Eye (tissue), 1 donor: Measurements from ENCODE around the gene MANF.
"Not testable (repeated sequence)": the region's sequence is repeated elsewhere in the genome, so short reads cannot be mapped to it uniquely, and the experiment has no call there.

ENCODE experiments used
- DNase-seq: peaks from one replicate; pipeline ENCODE4 v3.0.0-alpha.2; 2015

MANF gene

DNA sequence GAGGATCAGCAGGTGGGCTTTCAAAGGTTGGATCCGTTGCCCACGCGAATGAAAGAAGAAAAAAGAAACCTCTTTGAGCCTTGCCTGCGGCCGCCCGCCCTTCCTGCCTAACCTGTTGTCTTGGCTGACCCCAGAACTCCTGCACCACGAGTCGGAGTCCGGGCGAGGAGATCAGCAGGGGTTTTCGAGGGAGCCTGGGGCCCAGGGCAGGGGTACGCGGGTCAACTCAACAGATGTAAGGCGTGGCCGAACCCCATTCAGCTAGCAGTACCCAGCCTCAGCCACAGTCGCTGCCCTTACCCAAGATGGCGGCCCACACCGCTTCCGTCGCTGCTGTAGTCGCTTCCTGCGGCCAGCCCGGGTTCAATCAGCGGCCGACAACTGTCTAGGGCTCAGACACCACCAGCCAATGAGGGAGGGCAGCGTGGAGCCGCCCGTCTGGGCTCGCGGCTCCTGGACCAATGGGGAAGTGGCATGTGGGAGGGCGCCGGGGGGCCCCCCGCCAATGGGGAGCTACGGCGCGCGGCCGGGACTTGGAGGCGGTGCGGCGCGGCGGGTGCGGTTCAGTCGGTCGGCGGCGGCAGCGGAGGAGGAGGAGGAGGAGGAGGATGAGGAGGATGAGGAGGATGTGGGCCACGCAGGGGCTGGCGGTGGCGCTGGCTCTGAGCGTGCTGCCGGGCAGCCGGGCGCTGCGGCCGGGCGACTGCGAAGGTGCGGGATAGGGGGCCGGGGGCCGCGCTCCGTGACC is at the start of gene MANF:
Gene MANF, plus strand, starts transcription at position 566 of the 748 bp plus-strand sequence. Its CDS starts 52 bp downstream, at position 618.
- DNase-seq = peak; percentile 99

DNA sequence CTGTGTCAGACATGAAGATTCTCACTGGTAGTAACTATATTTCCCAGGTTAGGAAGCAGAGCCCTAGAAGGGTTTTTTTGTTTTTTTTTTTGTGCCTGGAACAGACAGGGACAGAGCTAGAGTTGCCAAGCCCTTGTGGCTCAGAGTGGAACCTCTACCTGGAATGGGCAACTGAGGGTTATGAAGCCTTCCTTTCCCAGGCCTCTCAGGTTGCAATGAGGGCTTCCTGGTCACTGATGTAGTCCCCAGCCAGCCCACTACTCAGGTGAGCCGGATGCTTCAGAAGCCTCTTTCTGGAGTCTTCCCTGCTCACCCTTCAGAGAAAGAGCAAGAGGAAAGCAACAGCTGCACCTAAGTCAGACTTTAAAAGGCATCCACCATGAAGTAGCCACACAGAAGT is 48.8 kb upstream of the MANF start:
- no peak for DNase-seq

DNA sequence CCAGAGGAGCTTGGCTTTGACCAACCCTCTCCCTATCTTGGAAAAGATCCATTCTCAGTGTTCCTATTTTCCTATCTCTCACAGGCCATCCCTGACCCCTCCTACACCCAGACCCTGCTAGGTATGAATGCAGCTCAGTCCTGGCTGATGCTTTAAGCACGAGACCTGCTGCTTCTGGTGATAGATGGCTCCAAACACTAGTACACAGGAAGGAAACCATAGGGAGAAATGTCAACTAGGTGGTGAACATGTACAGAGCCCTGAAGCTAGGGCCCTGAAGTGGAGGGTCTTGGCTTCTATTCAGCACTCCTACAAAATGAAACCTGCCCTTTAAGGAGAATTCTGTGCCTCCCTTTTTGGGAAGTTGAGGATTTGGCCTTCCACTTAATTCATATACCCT is 47.4 kb upstream of the MANF start:
- DNase-seq = no peak

DNA sequence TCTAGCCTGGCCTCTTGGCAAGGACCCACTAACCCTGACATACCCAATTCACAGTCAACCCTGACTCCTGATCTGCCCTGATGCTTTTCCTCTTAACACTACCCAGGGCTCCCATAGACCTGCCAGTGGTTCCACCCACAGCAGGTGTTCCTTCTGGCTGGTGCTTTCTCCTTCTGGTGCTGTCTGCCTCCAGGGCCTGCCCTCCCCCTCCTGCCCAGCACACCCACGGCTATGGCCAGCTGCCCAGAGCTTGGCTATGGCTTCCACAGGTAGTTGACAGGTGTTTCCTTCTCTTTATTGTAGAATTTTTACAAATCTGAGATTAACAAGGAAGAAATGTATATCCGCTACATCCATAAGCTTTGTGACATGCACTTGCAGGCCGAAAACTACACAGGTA is 46.5 kb upstream of the MANF start:
- DNase-seq = no peak

DNA sequence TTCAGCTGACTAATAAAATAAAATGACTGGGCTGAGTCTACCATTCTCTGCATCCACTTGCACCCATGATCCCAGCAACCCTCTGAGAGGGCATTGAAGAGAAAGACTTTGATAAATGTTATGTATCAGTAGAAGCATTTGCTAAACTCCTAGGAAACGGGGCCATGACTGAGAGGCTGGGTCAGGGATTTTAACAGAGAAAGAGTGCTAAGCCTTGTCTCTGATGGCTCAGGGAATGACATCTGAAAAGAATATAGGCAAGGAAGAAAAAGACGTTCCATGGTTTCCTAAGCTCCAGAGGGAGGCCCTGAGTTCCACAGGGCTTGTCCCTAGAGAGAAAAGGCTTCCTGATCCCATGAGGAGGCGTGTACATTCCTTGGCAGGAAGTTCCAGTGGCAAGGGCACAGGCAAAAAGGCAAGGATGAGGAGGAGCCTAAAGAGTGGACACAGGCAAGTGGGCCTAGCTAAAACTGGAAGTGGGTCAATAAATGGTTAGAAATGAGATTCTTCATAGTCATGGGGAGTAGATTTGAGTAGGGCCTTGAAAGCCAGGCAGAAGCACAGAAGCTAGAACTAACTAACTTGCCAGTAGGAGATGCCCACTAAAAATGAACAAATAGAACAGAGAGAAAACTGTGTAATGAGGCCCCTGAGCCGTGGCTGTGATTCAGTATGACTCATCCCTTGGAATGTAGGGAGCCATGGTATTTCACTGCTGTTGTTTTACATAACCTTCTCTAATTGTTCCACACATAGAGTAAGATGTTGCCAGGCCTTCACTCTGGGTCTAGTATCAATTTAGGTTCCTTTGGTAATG is 44.9 kb upstream of the MANF start:
- peak; percentile 28 for DNase-seq

DNA sequence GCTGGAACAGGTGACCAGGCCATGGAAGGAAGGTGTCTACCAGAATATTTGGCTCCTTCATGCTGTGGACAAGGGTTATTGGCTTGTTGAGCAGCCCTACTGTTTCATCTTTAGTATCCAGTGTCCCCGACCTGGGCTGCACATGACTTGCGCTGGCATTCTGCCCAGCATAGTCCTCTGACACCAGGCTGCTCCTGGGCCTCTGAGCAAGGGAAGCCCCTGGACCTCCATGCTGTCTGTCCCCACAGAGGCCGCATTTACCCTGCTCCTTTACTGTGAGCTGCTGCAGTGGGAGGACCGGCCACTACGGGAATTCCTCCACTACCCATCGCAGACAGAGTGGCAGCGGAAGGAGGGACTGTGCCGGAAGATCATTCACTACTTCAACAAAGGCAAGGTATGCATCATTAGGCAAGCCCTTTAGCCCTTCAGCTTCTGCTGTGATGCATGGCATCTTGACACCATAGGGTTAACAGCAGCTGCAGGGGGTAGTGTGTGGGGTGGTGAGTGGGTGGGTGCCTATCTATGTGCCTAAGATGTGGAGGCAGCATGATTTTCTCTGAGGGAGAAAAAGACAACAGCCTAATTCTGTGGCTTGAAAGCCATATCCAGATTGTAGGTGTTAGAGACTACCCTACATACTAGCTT is 44.0 kb upstream of the MANF start:
- DNase-seq = no peak

DNA sequence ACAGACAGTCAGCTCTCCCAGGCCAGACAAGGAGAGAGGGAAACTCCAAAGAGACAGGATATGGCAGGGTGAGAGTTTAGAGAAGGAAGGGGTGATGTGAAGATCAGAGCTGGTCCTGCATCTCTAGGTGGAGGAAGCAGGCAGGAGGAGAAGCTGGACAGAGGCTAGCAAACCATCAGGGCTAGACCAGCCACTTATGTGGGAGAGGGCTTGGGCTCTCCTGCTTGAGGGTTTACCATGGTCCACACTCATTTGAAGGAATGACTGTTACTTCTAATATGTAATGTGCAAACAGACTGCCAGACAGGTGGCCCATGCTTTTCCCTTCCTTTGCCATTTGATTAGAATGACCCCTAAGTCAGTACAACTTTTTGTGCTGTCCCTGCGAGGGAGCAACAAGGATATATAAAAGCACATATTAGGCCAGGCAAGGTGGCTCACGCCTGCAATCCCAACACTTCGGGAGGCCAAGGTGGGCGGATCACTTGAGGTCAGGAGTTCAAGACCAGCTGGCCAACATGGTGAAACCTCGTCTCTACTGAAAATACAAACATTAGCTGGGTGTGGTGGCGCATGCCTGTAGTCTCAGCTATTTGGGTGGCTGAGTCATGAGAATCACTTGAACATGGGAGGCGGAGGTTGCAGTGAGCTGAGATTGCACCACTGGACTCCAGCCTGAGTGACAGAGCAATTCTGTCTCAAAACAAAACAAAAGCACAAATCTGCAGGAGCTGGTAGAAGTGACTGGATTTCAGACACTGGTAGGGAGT is 41.0 kb upstream of the MANF start:
- no peak for DNase-seq

DNA sequence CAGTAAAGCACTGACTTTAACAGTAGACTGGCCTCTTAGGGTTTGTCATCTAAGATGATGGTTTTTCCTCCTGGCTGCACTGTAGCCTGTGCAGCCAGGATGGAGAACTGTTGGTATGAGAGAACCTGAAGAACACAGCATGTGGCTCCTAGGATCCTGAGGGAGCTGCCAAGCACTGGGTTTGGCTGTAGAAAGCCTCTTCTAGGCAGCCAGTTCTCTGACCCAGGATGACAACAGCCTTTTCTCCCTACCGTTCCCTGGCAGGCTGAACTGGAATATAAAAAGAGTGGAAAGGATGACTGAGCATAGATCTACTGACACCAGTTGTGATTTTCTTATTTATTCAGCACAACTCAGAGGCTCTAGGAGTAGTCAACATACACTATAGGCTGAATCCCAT is 34.3 kb upstream of the MANF start:
- no peak for DNase-seq

DNA sequence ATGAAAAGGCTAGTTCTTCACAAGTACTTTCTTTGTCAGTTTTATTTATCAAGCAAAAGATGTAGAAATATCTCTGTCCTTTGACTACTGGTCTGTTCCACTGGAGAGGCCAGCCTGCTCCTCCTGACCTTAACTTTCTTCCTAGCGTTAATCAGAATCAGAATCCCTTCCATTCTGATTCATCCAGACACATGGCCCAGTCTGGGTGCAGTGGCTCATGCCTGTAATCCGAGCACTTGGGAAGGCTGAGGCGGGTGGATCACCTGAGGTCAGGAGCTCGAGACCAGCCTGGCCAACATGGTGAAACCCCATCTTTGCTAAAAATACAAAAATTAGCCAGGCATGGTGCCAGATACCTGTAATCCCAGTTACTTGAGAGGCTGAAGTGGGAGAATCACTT is 32.0 kb upstream of the MANF start:
- no peak for DNase-seq

DNA sequence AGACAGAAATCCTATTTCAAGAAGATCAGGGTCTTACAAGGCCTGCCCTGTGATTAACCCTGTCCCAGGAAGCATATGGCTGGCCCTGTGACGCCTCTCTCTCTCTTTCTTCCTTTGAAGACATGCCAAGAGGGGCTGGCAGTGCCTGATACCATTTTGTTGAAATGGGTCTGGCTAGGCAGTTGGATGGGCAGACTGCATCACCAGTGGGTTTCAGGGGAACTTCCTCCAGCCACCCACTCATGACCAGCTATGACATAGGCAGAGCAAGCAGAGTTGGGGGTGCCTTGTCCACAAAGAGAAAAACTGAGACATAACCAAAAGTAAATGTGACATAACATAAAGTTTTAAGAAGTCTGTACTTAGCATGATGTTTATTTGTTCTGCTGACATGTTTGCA is 31.4 kb upstream of the MANF start:
- no peak for DNase-seq

DNA sequence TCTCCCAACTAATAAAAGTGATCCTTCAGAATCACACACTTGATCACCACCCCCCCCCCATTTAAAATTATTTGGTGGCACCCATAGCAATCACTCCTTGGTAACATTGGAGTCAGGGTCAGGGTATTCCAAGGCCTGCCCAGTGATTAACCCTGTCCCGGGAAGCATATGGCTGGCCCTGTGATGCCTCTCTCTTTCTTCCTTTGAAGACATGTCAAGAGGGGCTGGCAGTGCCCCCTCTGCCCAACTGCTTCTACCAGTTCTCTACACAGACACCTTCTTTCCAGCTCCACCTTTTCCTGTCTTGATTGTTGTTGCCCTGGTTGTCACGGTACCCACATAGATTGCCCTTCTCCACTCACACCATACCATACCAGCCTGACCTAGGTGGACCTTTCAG is 30.9 kb upstream of the MANF start:
- DNase-seq = no peak

DNA sequence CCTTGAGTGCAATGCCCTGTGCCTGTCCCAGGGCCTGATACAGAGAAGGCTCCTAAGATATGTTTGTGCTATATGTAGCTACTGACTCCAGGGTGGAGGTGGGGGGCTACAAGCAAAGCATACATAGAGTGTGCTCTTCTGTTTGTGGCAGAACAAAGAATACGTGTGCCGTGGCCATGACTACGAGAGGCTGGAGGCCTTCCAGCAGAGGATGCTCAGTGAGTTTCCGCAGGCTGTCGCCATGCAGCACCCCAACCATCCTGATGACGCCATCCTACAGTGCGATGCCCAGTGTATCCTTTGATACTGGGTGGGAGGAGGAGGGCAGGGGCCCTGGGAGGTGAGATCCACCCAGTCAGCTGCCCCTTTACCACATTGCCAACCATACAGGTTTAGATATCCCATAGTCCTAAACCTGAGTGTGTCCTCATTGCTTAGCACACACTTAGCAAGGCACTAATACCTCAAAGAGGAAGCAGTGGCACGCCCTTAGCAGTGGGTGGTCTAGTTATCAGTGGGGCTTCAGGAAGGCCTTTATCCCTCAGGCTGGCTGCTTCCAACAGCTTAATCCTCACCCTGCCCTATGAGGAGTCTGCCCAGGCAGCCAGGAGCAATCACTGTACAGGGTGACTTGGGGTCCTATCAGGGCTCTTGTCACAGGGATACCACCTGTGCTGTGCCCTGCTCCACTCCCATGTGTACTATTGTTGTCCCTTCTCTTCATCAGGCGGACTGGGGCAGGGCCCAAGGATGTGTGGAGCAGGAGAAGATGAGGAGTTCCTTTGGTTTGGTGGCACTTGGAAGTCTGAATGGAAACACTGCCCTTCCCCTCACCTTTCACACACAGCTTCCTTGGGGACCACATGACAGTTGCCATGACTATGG is 30.1 kb upstream of the MANF start:
- no peak for DNase-seq

DNA sequence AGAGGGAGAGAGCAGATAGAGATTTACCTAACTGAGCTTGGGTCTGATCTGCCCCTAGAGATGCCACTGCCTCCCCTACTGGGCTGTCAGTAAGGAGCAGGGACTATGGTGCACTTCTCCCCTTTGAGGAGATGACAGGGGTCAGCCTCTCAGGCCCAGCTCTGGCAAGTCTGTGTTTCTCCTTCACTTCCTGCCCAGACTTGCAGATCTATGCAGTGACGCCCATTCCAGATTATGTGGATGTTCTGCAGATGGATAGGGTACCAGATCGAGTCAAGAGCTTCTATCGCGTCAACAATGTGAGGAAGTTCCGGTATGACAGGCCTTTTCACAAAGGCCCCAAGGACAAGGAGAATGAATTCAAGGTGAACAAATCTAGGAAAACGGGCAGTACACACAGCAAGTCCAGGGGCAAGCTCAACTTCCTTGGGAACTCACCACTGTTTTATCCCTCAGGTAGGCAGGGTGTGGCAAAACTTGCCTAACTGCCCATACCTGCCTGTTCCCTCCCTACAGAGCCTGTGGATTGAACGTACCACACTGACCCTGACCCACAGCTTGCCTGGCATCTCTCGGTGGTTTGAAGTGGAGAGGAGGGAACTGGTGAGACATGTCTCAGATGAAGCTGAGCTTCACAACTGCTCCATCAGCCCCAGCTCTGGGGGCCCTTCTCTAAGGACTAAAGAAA is 29.1 kb upstream of the MANF start:
- no peak for DNase-seq

DNA sequence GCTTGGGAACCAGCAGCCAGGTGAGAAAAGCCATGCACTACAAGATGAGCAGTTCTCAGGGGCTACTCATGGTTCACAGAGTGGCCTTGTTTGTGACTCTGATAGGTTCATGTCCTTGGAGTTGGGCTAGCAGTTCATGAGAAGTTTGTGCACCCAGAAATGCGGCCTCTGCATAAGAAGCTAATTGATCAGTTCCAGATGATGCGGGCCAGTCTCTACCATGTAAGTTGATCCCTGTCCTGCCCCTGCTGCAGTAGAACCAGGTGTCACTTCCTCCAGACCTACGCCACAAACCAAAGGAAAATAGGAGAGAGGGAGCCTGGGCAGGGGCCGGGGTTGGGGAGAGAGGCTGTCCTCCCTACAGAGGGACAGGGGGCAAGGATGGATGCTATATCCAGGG is 27.2 kb upstream of the MANF start:
- DNase-seq = no peak

DNA sequence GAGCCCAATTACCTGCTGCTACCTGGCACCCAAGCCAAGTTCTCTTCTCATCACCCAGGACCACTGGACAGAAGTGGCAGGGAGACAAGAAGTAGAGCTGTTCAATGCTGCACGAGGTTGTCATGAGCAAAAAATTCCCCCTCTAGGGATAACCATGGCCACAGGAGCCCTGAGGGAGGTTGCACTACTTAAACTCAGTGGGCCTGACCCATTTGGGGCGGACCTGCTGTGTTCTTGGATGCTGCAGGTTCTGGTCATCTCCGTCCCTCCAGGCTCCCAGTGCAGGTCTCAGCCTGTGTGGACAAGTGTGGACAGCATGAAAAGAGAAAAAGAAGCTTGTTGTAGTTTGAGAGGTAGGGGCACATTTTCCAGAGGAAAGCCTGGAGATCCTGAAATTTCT is 26.1 kb upstream of the MANF start:
- no peak for DNase-seq

DNA sequence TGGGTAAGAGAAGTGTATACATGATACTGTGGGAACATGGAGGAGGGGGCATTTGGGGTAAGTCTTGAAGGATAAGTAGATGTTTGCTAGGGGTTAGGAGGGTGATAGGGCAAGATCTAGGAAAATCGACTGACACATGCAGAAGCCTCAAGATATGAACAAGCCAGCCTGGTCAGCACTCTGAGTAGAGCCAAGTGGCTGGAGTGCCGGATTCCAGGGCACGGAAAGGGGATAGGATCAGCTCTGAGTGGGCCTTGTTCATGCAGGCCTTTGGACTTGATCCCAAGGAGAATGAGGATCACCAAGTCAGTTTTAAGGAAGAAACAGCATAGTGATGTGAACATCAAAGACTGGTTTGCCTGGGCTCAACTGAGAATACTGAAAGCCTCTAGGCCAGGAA is 24.3 kb upstream of the MANF start:
- no peak for DNase-seq

DNA sequence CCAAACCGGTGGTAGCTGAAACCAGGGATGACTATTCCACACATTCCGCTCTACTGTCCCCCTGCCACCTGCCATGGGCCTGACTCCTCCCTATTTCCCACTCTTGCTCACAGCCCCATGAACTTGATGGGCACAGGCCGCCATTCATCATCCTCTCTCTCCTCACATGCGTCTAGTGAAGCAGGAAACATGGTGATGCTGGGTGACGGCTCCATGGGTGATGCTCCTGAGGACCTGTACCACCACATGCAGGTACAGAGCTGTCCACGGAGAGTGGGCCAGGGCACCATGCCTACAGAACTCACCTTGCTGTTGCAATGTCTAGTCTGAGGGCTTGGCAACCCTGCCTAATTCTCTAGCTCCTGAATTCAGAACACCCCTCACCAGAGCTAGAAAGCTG is 23.3 kb upstream of the MANF start:
- no peak for DNase-seq

DNA sequence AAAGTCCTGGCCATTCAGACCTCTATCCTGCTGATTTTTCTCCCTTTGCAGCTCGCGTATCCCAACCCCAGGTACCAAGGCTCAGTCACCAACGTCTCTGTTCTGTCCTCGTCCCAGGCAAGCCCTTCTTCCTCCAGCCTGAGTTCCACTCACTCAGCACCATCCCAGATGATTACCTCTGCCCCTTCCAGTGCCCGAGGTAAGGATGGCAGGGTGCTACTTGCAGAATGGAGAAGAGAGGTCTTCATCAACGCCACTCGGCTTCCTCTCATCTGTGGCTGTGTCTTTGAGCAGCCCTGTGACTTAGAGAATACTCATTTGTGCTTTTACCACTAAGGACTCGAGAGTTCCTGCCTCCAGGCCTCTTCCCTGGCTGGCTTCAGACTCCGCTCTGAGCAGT is 22.6 kb upstream of the MANF start:
- no peak for DNase-seq

DNA sequence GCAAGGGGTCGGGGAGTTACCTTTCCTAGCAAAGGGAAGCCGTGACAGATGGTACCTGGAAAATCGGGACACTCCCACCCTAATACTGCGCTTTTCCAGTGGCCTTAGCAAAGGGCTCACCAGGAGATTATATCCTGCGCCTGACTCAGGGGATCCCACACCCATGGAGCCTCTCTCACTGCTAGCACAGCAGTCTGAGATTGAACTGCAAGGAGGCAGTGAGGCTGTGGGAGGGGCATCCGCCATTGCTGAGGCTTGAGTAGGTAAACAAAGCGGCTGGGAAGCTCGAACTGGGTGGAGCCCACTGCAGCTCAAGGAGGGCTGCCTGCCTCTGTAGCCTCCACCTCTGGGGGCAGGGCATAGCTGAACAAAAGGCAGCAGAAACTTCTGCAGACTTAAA is 16.8 kb upstream of the MANF start:
- not testable (repeated sequence) for DNase-seq

DNA sequence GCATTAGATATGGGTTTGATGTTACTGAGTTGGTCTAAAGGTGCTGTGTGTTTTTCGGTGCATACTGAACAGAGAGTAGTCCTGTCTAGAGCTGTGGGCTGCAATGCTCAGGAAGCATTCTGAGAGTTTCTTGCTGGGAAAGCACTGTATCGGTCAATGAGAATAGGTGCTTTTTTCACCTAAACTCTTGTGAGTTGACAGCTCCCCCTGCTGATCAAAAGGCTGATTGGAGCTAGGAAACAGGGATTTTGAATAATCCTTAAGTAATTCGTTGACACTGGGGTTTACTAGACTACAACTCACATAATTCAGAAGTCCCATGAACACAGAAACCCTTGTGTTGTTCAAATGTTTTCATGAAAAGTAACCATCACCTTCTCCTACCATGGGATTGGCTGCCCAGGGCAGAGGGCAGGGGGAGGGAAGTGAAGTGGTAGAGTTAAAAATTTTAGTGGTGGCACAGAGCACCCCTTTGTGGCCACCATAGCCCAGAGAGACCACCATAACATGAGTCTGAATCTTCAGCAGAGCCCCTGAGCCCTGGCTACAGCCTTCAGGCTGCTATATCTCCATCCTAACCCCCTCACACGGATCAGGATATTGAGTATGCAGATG is 13.0 kb upstream of the MANF start:
- peak; percentile 89 for DNase-seq
